GM23338 (cell line): ENCODE measurements around the gene CACNA1G. TPM values are rescaled to one million over a fixed set of nuclear protein-coding genes. Genes with fewer than 3 reads are reported as not detected.

Experiments used
- CTCF ChIP-seq, 2 experiments: fragments of 200-600 bp in 1 of 2; sonication (generic) in 1 of 2; conservative IDR thresholded peaks; 2 replicates each; pipeline versions ENCODE4 v1.5.1 to v1.6.1; 2016 to 2017; ENCODE audit warnings: antibody characterized with exemption in 2 of 2, low read depth in 2 of 2, mild to moderate bottlenecking in 2 of 2, moderate library complexity in 1 of 2
- POLR2AphosphoS5 ChIP-seq: IDR thresholded peaks from 2 replicates; pipeline ENCODE4 v1.6.1; 2016; ENCODE audit warnings: antibody characterized with exemption, low read depth
- REST ChIP-seq: IDR thresholded peaks from one replicate; pipeline ENCODE4 v1.6.1; 2018; ENCODE audit warnings: antibody characterized with exemption; ENCODE audit not compliant: unreplicated experiment
- ZNF462 ChIP-seq: fragments of 250-450 bp; sonication (Bioruptor Pico); IDR thresholded peaks from 2 replicates; pipeline ENCODE4 v1.5.0; 2020; ENCODE audit warnings: mild to moderate bottlenecking, moderate library complexity
- polyA plus RNA-seq: library from polyadenylated mRNA; unstranded; fragments of >200 nt; fragmentation: Nextera tagmentation; extraction: Ambion mirVana; gene quantifications from 2 replicates; pipeline ENCODE4 v1.2.1, GENCODE V29; 2016
- total RNA-seq: library from RNA; depleted of rRNA; stranded (reverse); fragments of >200 nt; shearing (Covaris generic); gene quantifications from 2 replicates; pipeline ENCODE4 v1.2.3, GENCODE V29; 2014

The CACNA1G gene
- total and polyA plus RNA-seq, 2 experiments from 2014 or later, result 1.4 to 5.1 TPM

GRCh38 chr17:50570528-50570927, 10.0 kb downstream of the CACNA1G start (continued):
- TF ChIP-seq ZNF462 (CRISPR knock-in tag) (no peak), POLR2AphosphoS5 (no peak), REST (no peak), CTCF (conservative IDR thresholded peaks at IDR 0.05; ENCODE audit: low read depth in 2 of 2) (no peak)
